Bone marrow (tissue), 2 donors: Measurements from ENCODE around the gene CA6.
"Not testable (repeated sequence)": the region's sequence is repeated elsewhere in the genome, so short reads cannot be mapped to it uniquely, and the experiment has no call there.

Source experiments
- DNase-seq, 2 donors: peaks; one replicate each; lab custom pipeline; 2025; lab: John Stamatoyannopoulos, UW

Gene CA6

GRCh38 chr1:8969937-8970336 lies 24.3 kb downstream of the CA6 start:
- DNase-seq = no peak

GRCh38 chr1:8970870-8971337 lies 25.2 kb downstream of the CA6 start:
- peak in 1 of 2 donors; percentile 84 for DNase-seq

- DNase-seq = no peak
These were observed 28.9 kb downstream of the CA6 start for GRCh38 chr1:8974551-8974950.

GRCh38 chr1:8976338-8976737 lies 30.7 kb downstream of the CA6 start:
- DNase-seq = no peak

GRCh38 chr1:8976896-8977450 lies 31.3 kb downstream of the CA6 start:
- no peak for DNase-seq

GRCh38 chr1:8980656-8981055 lies 35.0 kb downstream of the CA6 start:
- no peak for DNase-seq

GRCh38 chr1:8981169-8981568 lies 35.5 kb downstream of the CA6 start:
- no peak for DNase-seq

- DNase-seq = no peak
These were observed 38.5 kb downstream of the CA6 start for GRCh38 chr1:8984203-8984602.

- no peak for DNase-seq
These were observed 39.3 kb downstream of the CA6 start for GRCh38 chr1:8984990-8985389.

GRCh38 chr1:8985915-8986813 lies 40.5 kb downstream of the CA6 start:
- DNase-seq = no peak

- DNase-seq = no peak
These were observed 41.1 kb downstream of the CA6 start for GRCh38 chr1:8986814-8987190.

GRCh38 chr1:8987881-8988617 lies 42.4 kb downstream of the CA6 start:
- DNase-seq = peak; percentile 5 to 29

- no peak for DNase-seq
These were observed 42.9 kb downstream of the CA6 start for GRCh38 chr1:8988618-8988967.

GRCh38 chr1:8989061-8989460 lies 43.4 kb downstream of the CA6 start:
- no peak for DNase-seq

- DNase-seq = peak in 1 of 2 donors; percentile 15
These were observed 44.2 kb downstream of the CA6 start for GRCh38 chr1:8989821-8990220.

GRCh38 chr1:8992936-8993687 lies 47.4 kb downstream of the CA6 start:
- DNase-seq = no peak

GRCh38 chr1:8993962-8994675 lies 48.5 kb downstream of the CA6 start:
- not testable (repeated sequence) for DNase-seq

- DNase-seq = not testable (repeated sequence)
These were observed 56.0 kb downstream of the CA6 start for GRCh38 chr1:9001534-9002214.

GRCh38 chr1:9002215-9002560 lies 56.5 kb downstream of the CA6 start:
- DNase-seq = not testable (repeated sequence)

- peak in 1 of 2 donors; percentile 36 for DNase-seq
These were observed 58.5 kb downstream of the CA6 start for GRCh38 chr1:9004031-9004699.
